Measurements from ENCODE around the gene ALDH7A1.

- TF ChIP-seq CTCF (IDR thresholded peaks at IDR 0.05; ENCODE audit: insufficient read depth, low read depth, low read length) (no peak), EZH2 (IDR thresholded peaks at IDR 0.05; ENCODE audit: insufficient read depth, low read length) (no peak)
Measured at GRCh38 chr5:126531543-126532120, 63.4 kb downstream of the ALDH7A1 start.

All from astrocyte (in vitro differentiated cells and primary cell).